GM18951 (cell line): Measurements from ENCODE around the gene KIAA0825.
"Not testable (repeated sequence)": the region's sequence is repeated elsewhere in the genome, so short reads cannot be mapped to it uniquely, and the experiment has no call there.

ENCODE experiments used
- POLR2A ChIP-seq: IDR thresholded peaks from 4 replicates; pipeline ENCODE4 v1.6.1; 2011; ENCODE audit warnings: mild to moderate bottlenecking; ENCODE audit not compliant: insufficient read length, insufficient read depth; ENCODE audit errors: extremely low read depth
- in situ Hi-C: fragments of 300-500 bp; cut with MboI; formaldehyde crosslinking; loops from one replicate; pipeline ENCODE4 v1.12.0; 2022; ENCODE audit warnings: low sequenced_read_pairs, mixed read lengths, inconsistent platforms; ENCODE audit not compliant: unreplicated experiment

KIAA0825 gene

DNA sequence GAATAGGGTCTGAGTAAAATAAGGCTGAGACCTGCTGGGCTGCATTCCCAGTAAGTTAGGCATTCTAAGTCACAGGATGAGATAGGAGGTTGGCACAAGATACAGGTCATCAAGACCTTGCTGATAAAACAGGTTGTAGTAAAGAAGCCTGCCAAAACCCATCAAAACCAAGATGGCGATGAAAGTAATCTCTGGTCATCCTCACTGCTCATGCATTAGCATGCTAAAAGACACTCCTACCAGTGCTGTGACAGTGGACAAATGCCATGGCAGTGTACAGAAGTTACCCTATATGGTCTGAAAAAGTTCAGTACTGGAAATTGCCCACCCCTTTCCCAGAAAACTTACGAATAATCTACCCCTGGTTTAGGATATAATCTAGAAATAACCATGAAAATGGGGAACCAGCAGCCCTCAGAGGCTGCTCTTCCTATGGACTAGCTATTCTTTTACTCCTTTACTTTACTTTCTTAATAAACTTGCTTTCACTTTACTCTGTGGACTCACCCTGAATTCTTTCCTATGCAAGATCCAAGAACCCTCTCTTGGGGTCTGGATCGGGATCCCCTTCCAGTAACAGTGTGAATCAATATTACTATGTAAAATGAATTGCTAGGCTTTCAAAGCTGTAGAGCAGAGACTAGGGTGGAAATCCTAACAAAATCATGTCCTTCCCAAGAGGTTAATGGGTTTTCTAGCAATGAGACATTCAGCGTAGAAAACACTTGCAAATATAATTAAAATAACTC, 257.8 kb downstream of the KIAA0825 start:
- TF ChIP-seq POLR2A: no peak
- in situ Hi-C loops: no loop called here

DNA sequence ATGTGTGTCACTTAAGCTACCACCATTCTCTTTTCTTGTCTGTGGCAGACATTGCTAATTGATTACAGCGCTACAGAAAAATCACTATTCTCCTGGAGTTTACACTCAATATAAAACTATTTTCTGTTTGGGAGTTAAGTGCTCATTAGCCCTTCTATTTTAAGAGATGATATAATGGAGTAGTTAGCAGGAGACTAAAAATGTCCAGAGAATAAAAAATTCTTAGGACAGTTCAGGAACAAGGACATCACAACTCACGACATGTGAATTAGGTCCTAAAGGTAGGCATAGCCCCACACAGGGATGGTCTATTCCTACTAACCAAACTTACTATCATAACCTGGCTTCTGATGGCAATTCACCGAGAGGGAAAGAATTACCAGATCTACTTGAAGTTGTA, 258.5 kb downstream of the KIAA0825 start:
- no peak for TF ChIP-seq POLR2A

DNA sequence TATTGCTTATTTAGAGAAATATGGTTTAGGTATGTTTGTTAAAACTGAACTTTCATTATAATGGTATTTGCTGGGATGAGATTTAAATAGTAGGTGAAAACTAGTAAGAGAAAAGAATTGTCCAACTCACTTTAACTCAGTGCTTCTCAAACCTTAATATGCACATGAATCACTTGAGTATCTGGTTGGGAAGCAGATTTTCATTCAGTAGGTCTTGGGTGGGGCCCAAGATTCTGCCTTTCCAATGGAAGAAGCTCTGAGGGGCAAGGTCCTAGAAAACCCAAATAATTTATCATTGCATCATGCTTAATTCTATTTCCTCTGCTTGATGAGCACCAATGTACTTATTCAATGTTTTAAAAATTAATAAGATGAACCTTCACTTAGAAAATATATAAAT, 262.6 kb downstream of the KIAA0825 start:
- TF ChIP-seq POLR2A: no peak
- in situ Hi-C loops: no loop called here

More for the DNA sequence above, 258.5 kb downstream of the KIAA0825 start:
- in situ Hi-C loops: no loop called here

DNA sequence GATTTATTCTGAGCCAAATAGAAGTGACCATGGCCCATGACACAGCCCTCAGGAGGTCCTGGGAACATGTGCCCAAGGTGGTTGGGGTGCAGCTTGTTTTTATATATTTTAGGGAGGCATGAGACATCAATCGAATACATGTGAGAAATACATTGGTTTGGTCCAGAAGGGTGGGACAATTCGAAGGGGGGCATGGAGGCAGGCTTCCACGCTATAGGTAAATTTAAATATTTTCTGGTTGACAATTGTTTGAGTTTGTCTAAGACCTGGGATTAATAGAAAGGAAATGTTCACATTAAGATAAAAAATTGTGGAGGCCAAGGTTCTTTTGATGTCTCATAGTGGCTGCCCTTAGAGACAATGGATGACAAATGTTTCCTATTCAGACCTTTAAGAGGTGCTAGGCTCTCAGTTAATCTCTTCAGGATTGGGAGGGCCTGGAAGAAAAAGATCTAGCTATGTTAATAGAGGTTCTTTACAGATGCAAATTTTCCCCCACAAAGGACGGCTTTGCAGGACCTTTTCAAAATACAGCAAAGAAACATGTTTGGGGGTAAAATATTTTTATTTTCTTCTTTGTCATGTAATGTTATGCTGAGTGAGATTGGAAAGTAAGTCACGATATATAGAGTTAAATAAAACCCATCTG, 263.4 kb downstream of the KIAA0825 start:
- in situ Hi-C loops: not testable (repeated sequence)

DNA sequence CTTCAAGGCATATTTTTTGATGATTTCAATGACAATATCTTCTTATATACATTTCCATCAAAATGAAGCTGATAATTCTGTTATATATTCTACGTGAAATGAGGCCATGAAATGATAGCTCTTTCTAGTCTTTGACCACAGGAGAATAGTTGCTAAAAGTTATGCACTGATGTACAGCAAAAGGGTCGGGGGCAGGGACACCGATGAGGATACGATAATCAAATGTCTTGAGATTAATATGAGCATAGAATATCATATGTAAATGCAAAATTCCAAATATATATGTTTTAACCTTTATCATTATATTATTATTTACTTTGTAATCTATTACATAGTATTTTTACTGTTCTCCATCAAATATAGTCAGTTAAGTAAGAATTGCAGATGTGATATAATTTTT, 264.8 kb downstream of the KIAA0825 start:
- in situ Hi-C loops: no loop called here

DNA sequence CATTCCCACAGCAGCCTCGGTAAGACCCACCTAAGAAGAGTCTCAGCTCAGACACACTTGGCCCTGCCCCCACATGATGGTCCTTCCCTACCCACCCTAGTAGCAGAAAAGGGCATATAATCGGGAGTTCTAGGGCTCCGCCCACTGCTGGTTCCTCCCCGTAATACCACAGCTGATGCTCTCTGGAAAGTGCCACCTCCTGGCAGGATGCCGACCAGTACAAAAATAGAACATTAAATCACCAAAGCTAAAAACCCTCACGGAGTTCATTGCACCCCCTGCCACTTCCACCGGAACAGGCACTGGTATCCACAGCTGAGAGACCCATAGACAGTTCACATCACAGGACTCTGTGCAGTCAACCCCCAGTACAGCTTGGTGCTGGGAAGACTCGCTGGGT, 271.3 kb downstream of the KIAA0825 start:
- in situ Hi-C loops: no loop called here
- no peak for TF ChIP-seq POLR2A

More for the DNA sequence above, 264.8 kb downstream of the KIAA0825 start:
- no peak for TF ChIP-seq POLR2A

DNA sequence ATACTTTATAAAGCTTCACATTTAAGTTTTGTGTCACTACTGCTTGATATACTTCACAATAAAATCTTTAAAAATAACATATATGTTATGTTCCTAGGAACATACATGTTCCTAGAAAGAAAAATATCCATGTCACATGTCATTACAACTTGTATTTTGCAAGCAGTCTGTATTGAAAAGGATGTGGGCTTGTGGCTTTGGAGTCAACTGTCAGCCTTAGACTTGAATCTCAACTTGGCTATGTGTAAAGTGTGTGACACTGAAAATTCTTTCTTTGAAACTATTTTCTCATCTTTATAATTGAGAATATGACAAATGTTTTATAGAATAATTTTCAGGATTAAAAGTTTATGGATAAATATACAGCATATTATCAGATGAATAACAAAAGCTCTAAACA, 273.1 kb downstream of the KIAA0825 start:
- TF ChIP-seq POLR2A: no peak
- in situ Hi-C loops: no loop called here

DNA sequence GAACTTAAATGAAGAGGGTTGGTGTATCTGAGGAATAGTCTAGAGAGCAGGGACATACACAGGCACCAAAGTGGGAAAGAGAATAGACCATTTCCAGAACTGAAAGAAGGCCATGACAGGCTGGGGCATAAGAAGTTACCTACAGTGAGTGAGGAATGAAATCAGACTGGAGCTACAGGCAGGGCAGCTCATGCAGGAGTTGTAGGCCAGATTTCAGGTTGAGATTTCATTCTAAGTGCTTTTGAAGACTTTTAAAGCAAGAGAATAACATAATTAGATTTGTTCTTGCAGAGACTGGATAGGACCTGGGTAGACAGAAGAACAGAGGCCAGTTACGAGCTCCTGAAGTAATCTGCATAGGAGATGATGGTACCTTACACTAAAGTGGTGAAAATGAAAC, 280.8 kb downstream of the KIAA0825 start:
- in situ Hi-C loops: no loop called here
- TF ChIP-seq POLR2A: no peak

DNA sequence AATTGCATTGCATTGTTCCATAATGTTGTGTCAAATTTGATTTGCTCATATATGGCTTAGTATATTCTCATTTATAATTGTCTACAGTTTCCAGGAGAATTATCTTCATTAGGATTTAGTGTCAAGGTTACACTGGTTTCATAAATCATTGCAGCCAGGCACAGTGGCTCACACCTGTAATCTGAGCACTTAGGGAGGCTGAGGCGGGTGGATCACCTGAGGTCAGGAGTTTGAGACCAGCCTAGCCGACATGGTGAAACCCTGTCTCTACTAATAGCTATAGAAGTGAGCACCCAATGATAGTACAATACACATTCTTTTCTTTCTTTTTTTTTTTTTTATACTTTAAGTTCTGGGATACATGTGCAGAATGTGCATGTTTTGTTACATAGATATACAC, 282.5 kb downstream of the KIAA0825 start:
- in situ Hi-C loops: no loop called here
- no peak for TF ChIP-seq POLR2A

DNA sequence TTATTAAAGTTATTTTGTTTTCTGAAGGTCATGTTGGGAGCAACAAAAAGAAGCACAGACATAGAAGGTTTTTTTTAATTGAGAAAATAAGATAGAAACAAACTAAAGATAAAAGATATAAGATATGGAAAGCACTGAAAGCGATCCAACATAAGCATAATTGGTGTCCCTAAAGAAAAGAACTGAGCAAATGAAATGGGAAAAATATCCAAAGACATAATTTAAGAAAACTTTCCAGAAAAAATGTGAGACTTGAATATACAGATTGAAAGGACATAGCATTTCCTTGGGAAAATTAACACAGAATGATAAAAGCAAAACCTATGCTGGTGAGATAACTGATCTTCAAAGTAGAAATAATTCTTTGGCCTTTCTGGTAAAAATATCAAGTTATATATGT, 289.3 kb downstream of the KIAA0825 start:
- TF ChIP-seq POLR2A: no peak
- in situ Hi-C loops: no loop called here

DNA sequence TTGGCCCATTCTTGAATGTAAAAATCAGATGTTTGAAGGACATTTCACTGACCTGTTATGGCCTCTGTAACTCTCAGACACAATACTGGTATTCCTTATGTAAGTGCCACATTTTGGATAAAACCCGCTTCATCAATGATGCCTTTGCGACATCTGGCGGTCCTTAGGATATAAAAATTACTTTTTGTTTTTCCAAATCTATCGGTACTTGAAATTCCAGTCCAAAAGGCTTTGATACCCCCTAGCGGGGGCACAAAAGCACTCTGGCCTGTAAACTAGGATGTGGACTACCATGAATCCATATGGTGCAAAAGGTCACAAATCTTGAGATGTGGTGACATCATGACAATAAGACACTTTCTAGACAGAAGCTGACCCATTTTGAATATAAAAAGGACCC, 291.8 kb downstream of the KIAA0825 start:
- no peak for TF ChIP-seq POLR2A
- in situ Hi-C loops: no loop called here

DNA sequence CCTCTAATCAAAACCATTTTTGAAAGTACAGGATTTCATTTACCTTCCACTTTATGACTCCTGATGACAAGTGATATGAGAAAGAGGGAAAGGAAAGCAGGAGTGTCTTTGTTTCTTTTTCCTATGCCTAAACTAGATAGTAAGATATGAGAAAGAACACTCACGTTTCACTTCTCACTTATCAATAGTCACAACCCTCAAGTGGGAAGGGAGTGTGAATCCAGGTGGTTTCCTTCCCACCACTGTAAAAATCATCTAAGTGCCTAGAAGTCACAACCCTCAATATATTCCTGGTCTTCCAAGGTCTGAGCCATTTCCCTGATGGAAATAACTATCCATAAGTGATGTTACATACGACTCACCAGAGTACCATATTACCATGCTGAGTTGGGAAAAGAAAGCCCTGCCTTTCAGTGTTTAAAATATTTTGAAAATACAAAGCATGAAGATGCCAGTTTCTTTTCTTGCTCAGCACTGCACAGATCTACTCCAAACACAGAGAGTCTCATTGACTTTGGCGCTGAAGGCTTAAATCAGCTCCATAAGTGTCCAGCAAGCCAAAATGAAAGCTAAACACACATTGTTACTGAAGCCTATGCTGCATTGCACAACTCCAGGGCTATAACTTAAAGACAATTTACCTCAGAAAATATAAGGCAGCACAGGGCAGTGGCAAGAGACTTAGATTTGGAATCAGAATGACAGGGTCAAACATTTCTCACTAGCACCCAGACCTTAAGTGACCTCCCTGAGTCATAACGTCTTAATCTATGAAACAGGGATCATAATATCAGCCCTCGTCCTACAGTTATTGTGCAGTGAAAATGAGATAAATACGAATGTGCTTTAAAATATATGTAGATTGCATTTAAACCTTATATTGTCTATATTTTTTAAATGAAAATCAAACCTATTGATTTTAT, 301.2 kb downstream of the KIAA0825 start:
- in situ Hi-C loops: no loop called here
- TF ChIP-seq POLR2A: no peak

DNA sequence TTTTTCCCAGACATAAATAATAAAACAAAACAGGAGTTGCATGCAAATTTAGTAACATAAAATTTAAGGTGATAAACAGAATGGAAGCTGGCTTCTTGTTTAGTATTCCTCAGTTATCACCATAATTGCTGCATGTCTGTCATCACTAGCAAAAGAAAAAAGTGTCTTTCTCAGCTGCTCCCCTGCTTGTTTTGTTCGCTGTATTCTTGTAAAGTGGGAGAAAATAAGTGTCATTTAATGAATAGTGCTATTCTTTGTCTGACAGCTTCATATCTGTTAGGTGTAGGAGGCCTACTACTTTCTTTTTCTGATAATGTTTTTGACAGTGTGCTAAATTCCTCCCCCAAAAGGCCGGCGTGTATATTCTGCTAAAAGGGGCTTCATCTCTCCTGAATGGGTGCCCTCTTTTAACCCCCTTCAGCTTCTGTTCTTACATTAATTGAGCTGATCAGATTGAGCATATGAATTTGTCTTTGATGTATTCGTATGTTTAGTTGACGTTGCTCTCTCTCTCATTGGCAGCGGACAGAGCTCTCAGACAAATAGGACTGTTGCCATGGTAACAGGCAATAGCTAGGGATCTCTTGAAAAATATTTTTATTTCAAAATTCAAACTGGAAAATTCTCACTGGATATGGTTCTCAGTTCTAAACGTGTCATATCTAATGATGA, 303.8 kb downstream of the KIAA0825 start:
- no peak for TF ChIP-seq POLR2A
- in situ Hi-C loops: no loop called here
